Stomach (tissue), 4 donors: ENCODE results near the gene ANTXR1.

Experiments
- CTCF ChIP-seq, 7 experiments: fragments of 450-650 bp in 4 of 7; fragments of 200-600 bp in 3 of 7; sonication (generic) in 3 of 7; IDR thresholded peaks; one replicate each; pipeline ENCODE4 v1.5.1; 2016 to 2019; ENCODE audit warnings: antibody characterized with exemption in 7 of 7, control low read depth in 2 of 7, mild to moderate bottlenecking in 1 of 7
- POLR2A ChIP-seq, 4 donors: fragments of 450-650 bp; IDR thresholded peaks; one replicate each; pipeline ENCODE4 v1.6.1; 2016; ENCODE audit warnings: antibody characterized with exemption in 4 of 4, control low read depth in 2 of 4, mild to moderate bottlenecking in 1 of 4, moderate library complexity in 1 of 4

GRCh38 chr2:69201259-69201658, 188.3 kb downstream of the ANTXR1 start:
- TF ChIP-seq POLR2A (IDR thresholded peaks at IDR 0.05) (no peak), CTCF (IDR thresholded peaks at IDR 0.05) (no peak)
